GM19468 (cell line): ENCODE results near the gene ALDH16A1.

Experiments
- ATAC-seq: cut with Tn5 transposase; IDR thresholded peaks from one replicate; pipeline ENCODE4 v1.9.1; 2021; ENCODE audit warnings: mild to moderate bottlenecking, moderate library complexity, moderate number of reproducible peaks; ENCODE audit not compliant: unreplicated experiment; ENCODE audit errors: extremely low read depth

The ALDH16A1 gene

DNA sequence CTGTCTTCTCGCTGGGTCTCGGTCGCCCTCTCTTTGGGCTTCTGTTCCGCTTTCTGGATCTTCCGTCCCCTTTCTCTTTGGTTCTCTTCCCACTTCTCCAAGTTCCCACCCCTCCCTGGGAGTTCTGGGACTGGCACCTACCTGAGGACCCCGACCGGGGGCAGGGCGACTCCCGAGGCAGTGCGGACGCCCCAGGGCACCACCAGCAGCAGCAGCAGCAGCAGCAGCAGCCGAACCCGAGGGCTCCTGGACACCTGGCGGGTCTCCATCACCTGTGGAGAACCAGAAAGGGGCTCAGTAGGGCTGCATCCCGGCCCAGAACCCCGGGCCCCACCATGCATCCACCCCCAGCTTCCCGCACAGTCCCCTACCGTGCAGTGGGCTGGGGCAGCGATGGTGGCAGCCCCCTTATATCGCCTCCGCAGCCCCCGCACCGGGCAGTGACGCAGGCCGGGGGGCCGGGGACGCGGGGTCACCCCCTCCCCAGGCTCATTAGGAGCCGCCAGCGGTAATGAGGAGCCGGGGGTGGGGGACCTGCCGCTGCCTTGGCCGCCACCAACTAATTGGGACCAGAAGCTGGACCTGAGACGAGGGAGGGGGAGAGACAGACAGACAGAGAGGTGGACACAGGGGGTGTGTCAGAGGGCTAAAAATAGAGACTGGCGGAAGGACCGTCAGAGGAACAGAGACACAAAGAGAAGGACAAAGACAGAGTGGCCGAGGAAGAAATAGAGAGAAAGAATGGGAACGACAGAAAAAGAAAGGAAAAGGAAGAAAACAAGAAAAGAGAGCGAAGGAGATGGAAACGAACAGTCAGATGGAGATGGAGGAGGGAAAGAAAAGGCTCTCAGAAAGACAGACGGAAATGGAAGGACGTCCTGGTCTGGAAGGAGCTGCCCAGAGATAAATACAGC, 29.7 kb upstream of the ALDH16A1 start, which contains the start of gene PTH2:
TSS of gene PTH2 (minus strand) at position 371 of the 914 bp plus-strand sequence. CDS start at position 269, 102 bp downstream.
- ATAC-seq, result no peak

GRCh38 chr19:49423985-49424303, 29.1 kb upstream of the ALDH16A1 start:
- no peak for ATAC-seq

- no peak for ATAC-seq
Measured at GRCh38 chr19:49425178-49425577, 27.8 kb upstream of the ALDH16A1 start, which contains the start of gene GFY. Gene GFY, plus strand, starts transcription at chr19:49425388. Its CDS starts 1,043 bp downstream, at chr19:49426431.

DNA sequence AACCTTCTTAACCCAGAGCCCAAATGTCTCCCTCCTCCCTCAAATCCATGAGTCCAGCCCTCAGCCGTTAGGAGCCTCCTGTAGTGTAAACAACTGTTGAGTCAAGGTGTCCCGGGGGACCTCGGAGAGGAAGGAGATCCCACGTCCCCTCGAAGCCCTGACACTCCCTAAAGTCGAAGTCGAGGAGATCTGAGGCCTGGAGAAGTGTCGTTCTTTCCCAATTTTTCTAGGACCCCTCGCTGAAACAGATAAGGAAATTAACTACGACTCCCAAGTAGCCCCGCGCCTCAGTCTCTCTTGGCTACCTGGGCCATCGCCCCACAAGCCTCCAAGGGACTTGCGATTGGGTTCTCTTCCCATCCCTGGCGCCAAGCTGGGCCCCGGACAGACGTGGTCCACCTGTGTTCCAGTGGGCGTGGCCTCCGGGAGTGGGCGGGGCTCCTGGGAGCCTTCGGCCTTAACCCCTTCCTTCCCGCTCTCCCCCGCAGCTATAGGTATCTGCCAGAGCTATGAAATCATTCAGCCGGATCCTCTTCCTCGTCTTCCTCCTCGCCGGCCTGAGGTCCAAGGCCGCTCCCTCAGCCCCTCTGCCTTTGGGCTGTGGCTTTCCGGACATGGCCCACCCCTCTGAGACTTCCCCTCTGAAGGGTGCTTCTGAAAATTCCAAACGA, 27.0 kb upstream of the ALDH16A1 start:
- ATAC-seq, result no peak

- no peak for ATAC-seq
Measured at GRCh38 chr19:49427339-49427738, 25.7 kb upstream of the ALDH16A1 start.

- no peak for ATAC-seq
Measured at GRCh38 chr19:49427855-49428546, 25.0 kb upstream of the ALDH16A1 start.

- ATAC-seq, result no peak
Measured at GRCh38 chr19:49428547-49429451, 24.2 kb upstream of the ALDH16A1 start.

- ATAC-seq, result no peak
Measured at GRCh38 chr19:49430172-49430677, 22.8 kb upstream of the ALDH16A1 start.

DNA sequence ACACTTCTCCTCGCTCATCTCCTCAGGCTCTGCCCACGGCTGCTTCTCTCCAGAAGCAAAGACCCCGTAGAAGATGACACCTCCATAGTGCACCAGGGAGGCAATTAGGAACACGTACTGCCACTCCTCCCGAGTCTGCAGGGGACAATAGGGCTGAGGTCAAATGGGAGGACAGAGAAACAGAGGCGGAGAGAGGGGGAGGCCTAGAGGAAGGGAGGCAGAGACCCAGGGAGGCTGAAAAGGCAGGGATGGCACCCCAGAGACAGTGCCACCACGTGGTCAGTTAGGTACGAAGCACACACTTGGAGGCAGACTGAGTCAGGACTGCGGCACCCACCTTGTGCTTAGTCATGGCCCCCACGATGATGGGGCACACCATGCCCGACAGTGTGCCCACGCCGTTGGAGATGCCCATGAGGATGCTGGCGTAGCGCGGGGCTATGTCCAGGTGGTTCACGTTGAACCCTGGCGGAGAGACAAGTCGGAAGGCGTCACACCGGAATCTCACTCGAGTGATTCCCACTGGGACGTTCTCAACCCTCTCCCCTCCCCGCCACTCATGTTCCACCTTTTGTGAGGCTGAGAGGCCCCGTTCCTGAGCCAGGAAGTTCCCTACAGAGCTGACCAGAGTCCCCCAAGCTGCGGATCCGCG, 22.2 kb upstream of the ALDH16A1 start:
- ATAC-seq, result no peak

- no peak for ATAC-seq
Measured at GRCh38 chr19:49431330-49431749, 21.7 kb upstream of the ALDH16A1 start.

DNA sequence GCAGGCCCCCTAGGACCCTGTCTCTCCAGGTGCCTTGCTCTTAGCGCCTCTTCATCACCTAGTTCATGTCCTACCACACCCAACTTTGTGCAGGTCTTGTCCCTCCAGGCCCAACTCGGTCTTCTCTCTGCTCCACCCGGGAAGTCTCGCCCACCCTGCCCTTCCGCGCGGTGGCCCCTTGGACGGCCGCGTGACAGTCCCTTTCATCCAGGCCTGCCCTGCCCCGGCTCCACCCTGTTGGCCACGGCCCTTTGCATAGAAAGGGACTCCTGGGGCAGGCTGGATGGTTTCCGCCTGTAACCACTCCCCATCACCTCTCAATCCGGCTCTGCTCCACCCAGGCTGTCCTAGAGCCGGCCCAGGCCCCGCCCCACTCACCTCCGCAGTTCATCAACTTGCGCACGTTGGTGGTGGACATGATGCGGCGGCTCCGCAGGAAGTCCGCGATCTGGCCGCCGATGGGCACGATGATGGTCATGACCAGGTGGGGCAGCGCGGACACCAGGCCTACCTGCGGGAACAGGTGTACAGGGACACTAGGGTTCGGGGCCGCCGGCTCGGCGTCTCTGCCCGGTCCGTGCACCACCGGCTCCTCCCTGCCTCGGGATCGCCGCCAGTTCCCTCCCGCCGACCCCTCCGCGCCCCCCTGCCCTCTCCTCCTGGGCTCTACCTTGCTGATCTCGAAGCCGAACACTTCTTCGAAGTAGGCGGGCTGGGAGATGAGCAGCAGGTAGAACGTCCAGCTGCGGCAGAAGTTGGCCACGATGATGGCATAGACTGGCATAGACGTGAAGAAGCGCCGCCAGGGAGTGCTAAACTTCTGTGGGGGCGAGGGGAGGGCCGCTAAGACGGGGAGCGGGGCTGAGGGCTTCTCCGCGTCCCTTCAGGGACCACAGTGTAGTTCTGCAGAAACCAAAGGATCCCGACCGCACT, 20.6 kb upstream of the ALDH16A1 start:
- ATAC-seq, result no peak

DNA sequence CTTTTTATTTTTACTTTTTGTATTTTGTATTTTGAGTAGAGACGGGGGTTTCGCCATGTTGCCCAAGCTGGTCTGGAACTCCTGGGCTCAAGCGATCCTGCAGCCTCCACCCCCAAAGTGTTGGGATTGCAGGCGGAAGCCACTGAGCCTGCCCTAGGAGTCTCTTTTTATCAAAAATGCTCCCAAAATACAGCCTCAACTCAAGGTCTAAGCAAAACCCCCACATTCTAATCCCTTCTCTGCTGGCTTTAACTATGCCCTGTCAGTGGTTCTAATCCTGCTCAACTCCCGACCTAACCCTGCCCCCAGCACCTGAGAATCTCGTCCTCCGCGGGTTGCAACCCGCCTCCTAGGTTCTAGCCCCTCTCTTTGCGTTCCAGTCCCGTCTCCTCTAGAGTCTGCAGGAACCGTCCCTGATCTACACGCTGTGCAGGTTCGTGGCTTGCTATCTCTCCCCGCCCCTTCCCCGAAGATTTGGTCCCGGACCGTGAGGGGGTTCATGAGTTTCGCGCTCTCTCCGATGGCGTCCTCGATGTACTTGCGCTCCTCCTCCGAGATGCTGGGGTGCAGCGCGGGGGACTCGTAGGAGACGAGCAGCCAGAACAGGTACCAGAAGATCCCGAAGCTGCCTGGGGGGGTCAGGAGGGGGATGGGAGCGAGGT, 19.7 kb upstream of the ALDH16A1 start:
- ATAC-seq, result no peak

- ATAC-seq, result no peak
Measured at GRCh38 chr19:49434907-49435583, 18.0 kb upstream of the ALDH16A1 start.

DNA sequence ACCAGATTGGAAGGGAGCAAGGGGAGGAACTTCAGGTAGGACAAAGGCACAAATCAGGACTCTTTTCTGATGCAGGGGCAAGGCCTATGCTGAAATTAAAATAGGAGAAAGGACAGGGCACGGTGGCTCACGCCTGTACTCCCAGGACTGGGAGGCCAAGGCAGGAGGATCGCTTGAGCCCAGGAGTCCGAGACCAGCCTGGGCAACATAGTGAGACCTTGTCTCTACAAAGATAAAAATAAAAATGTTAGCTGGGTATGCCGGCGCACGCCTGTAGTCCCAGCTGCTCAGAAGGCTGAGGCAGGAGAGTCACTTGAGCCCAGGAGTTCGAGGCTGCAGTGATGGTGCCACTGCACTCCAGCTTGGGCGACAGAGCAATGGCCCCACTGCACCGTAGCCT, 17.4 kb upstream of the ALDH16A1 start:
- no peak for ATAC-seq

DNA sequence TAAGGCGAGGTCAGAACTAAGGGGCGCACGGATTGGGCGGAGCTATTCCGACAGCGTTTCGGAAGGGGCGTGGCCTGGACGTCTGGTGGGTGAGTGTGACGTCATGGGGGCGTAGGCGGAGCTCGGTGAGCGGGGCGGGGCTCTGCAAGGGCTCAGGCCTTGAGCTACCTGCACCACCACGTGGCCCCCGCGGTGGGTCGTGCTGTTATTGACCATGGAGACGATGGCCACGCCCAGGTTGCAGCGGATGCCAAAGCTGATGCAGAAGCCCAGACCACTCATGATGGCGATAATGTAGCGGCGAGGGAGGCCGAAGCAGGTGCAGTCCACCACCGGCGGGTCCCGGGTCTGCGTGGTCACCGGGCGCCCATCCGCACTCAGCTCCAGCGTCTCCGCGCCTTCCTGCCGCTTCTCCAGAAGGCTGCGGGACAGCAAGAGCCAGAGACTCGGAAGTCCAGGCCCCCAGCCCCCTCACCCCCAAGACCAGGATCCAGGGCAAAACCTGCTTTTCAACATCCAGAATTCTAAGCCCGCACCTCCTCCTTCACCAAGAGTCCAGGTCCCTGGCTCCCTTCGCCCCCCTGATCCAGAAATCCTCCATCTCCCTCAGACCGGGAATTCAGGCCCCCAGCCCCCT, 16.5 kb upstream of the ALDH16A1 start:
- ATAC-seq, result no peak

GRCh38 chr19:49437231-49437630, 15.8 kb upstream of the ALDH16A1 start:
- no peak for ATAC-seq

DNA sequence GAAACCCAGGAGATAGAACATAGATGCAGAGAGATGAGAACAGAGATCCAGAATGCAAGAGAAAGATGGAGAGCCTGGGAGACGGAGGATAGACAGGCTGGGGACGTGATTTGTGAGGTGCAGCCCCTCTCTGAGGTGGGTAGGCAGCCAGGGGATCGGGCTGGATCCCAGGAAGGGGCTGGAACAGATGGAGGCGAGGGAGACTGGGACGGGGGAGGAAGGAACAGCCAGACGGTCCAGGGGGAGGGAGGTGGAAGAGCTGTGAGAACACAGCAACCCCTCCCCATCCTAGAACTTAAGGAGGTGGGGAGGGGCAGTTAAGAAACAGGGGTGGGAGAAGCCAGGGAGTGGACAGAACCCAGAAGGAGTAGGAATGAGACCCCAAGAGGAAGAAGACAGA, 14.8 kb upstream of the ALDH16A1 start:
- ATAC-seq, result no peak
